ENCODE results near the gene ULK4.
A peak's percentile ranks its signal among the peaks of the same experiment; 100 is the strongest.

Gene ULK4

DNA sequence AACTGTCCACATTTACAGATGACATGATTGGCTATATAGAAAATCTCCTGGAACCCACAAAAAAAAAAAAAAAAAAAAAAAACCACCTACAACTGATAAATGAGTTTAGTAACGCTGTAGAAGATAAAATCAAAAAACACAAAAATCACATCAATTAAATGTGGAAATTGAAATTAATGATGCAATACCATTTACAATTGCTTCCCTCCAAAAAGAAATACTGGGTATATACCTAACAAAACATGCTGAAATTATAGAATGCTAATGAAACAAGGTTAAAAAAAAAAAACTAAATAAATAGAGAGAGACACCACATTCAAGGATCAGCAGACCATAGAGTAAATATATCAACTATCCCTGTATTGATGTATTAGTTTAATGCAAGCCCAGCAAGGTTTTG, 215.7 kb downstream of the ULK4 start:
- H3K27ac ChIP-seq = no peak overlapping the region
- TF ChIP-seq, protein P1, sequence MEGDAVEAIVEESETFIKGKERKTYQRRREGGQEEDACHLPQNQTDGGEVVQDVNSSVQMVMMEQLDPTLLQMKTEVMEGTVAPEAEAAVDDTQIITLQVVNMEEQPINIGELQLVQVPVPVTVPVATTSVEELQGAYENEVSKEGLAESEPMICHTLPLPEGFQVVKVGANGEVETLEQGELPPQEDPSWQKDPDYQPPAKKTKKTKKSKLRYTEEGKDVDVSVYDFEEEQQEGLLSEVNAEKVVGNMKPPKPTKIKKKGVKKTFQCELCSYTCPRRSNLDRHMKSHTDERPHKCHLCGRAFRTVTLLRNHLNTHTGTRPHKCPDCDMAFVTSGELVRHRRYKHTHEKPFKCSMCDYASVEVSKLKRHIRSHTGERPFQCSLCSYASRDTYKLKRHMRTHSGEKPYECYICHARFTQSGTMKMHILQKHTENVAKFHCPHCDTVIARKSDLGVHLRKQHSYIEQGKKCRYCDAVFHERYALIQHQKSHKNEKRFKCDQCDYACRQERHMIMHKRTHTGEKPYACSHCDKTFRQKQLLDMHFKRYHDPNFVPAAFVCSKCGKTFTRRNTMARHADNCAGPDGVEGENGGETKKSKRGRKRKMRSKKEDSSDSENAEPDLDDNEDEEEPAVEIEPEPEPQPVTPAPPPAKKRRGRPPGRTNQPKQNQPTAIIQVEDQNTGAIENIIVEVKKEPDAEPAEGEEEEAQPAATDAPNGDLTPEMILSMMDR (conservative IDR thresholded peaks at IDR 0.05) = no peak

DNA sequence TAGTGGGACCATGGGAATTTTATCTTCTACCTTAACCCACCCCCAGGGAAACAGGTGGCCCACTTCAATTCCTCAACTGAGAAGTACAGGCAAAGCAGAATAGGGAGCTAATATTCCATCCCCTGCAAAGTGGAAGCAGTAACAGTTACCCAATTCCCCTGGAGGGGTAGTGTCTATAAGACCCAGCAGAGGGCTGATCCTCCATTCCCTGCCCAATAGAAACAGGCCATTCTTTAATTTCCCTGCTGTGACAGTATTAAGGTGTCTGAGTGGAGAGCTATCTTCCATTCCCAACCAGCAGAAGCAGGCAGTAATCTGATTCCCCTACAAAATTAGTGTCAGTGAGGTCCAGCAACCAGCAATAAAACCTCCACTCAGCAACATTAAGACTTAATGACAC, 219.8 kb downstream of the ULK4 start:
- no peak overlapping the region for H3K27ac ChIP-seq
- TF ChIP-seq, protein P1 (conservative IDR thresholded peaks at IDR 0.05) = no peak

DNA sequence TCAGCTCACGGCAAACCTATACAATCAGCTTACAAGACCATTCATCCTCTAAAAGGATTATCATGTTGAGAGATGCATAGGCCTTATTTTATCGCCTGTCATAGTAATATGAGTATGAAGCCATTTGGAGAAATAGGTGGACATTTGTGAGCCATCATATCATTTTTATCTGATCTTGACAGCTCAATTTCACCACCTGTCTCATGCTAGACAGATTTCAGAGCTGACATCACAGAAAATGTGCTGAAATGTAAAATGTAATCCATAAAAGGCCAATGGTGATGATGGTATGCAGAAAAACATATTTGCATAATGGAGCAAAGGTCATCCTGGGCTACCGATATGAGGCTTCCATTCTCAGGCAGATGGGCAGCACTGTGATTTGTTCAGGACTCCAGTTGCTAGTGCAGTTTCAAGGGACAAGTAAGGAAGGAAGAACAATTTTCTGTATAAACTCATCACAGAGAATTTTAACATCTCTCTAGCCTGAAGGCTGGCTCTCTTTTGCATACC, 221.5 kb downstream of the ULK4 start:
- H3K27ac ChIP-seq = no peak overlapping the region
- TF ChIP-seq, protein P1 (conservative IDR thresholded peaks at IDR 0.05) = no peak

DNA sequence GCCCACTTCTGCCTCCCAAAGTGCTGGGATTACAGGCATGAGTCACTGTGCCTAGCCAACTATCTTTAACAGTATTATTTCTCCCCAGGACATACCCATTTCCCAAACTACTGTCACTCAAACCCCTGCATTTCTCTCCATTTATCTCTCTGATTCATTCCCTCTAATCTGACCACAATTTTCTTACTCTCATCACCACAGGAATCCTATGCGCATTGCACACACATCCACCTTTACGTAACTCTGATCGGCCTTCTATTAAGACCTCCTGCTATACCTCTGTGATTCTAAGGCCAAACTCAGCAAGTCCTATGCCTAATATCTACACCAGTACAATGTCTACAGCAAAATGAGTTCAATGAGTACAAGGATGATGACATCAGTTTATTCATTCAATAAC, 235.0 kb downstream of the ULK4 start:
- no peak overlapping the region for H3K27ac ChIP-seq
- TF ChIP-seq, protein P1 (conservative IDR thresholded peaks at IDR 0.05) = no peak

DNA sequence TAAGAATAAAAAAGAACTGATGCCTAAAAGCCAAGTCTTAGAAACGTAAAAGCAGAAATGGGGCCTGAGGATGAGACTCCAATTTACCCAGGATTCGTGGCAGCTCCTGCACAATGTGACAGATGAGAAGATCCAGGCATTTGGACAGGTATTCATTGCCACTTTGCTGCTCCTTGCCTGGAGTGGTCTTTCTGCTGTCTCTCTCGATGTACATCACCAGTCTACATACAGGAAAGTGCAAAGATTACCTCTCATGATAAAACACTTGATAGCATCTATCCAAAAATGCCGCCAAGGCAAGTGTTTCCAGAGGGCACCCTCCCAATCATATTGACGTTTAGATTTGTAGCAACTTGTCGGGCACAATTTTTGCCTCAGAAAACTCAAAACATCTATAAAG, 244.3 kb downstream of the ULK4 start:
- no peak overlapping the region for H3K27ac ChIP-seq
- TF ChIP-seq, protein P1 (conservative IDR thresholded peaks at IDR 0.05) = no peak

DNA sequence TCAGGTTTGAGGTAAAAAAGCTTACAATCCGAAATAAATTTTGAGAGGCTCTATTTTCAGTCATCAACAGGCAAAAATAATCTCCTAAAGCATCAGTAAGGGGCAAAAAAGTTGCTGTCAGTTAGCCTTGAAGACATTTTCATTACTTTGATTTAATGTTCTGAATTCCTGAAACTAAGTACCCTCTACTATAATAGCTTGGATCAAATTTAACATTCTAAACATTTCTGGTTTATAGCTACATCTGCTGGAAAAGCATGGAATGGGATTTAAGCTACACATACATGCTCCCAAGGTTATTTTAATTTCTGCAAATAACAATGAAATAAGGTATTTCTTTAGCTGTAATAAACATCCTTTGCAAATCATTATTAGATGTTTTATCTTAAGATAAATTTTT, 245.4 kb downstream of the ULK4 start:
- TF ChIP-seq, protein P1 (conservative IDR thresholded peaks at IDR 0.05) = peak; percentile 88
- H3K27ac ChIP-seq = no peak overlapping the region

DNA sequence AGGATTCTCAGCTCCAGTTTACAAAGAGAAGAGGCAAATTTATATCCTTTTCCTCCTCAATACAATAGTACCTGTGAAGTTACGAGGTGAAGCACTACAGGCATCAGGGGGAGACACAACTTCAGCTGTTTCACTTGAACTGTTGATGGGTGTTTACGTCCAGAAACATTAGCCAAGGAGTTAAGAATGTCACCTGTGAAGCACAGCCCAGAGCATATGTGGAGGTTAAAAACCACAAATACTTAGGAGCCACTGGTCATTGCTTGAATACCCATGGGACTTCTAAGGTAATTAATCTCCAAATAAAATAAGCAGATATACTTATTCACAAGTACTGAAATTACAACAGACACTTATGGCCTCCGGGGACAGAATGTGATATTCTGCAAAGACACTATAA, 246.5 kb downstream of the ULK4 start:
- TF ChIP-seq, protein P1 (conservative IDR thresholded peaks at IDR 0.05) = no peak
- H3K27ac ChIP-seq = no peak overlapping the region

Measured in VCaP (cell line).